Measurements from ENCODE around the gene SORBS1. TPM values are rescaled to one million over a fixed set of nuclear protein-coding genes. Genes with fewer than 3 reads are reported as not detected.
A peak's percentile ranks its signal among the peaks of the same experiment; 100 is the strongest.

SORBS1 gene
- total RNA-seq, 1 experiment from 2014 or later: 4.1 TPM

GRCh38 chr10:95503526-95503925 lies 57.6 kb downstream of the SORBS1 start:
- BruUV-seq (replicated peaks): no TSS peak
- Histone ChIP-seq H3K4me3 (ENCODE audit: low read length) (no peak overlapping the region), H3K4me2 (ENCODE audit: low read length) (no peak overlapping the region), H3K9ac (ENCODE audit: low read length) (no peak overlapping the region), H3K27ac (ENCODE audit: low read length) (no peak overlapping the region), H3K9me3 (ENCODE audit: low read length) (no peaks in the 10 kb centered on the region), H3K4me1 (ENCODE audit: insufficient read depth, low read length) (no peaks in the 10 kb centered on the region), H2AFZ (ENCODE audit: low read length) (no peak overlapping the region), H3K27me3 (ENCODE audit: low read length) (no peaks in the 10 kb centered on the region), H3K79me2 (ENCODE audit: low read length) (no peaks in the 10 kb centered on the region), H4K20me1 (ENCODE audit: low read length) (no peaks in the 10 kb centered on the region), H3F3A (ENCODE audit: low read length, unreplicated experiment) (no peaks in the 10 kb centered on the region), H3K36me3 (ENCODE audit: low read depth, low read length) (no peaks in the 10 kb centered on the region), H3K9me2 (replicated peaks; ENCODE audit: low read length) (no peaks in the 10 kb centered on the region)
- DNase-seq (no peak), ATAC-seq (no peak)
- intact Hi-C loops (cut with micrococcal nuclease): no loop called here
- POLR2A ChIA-PET (ENCODE audit: unreplicated experiment): interaction anchor here (0.6 kb wide), 2 partner anchors 37 to 94 kb away, joined by 3 to 9 read pairs; no protein-coding TSS in a partner anchor
- CTCF ChIA-PET: no interaction called here
- TF ChIP-seq EZH2 (IDR thresholded peaks at IDR 0.05; ENCODE audit: low read length, unreplicated experiment): no peak
- TF ChIP-seq EZH2phosphoT487 (IDR thresholded peaks at IDR 0.05; ENCODE audit: borderline replicate concordance, low read length): no peak
- no peak for TF ChIP-seq CTCF (conservative IDR thresholded peaks at IDR 0.05; ENCODE audit: low read depth, low read length)

GRCh38 chr10:95503001-95503400 lies 58.2 kb downstream of the SORBS1 start:
- Histone ChIP-seq H3K4me3 (ENCODE audit: low read length) (no peak overlapping the region), H3K9me3 (ENCODE audit: low read length) (no peaks in the 10 kb centered on the region), H3K27ac (ENCODE audit: low read length) (no peak overlapping the region), H3K27me3 (ENCODE audit: low read length) (no peaks in the 10 kb centered on the region), H4K20me1 (ENCODE audit: low read length) (no peaks in the 10 kb centered on the region), H3K36me3 (ENCODE audit: low read depth, low read length) (no peaks in the 10 kb centered on the region), H3K4me1 (ENCODE audit: insufficient read depth, low read length) (no peaks in the 10 kb centered on the region), H3F3A (ENCODE audit: low read length, unreplicated experiment) (no peaks in the 10 kb centered on the region), H3K9me2 (replicated peaks; ENCODE audit: low read length) (no peaks in the 10 kb centered on the region), H3K4me2 (ENCODE audit: low read length) (no peak overlapping the region), H3K9ac (ENCODE audit: low read length) (no peak overlapping the region), H3K79me2 (ENCODE audit: low read length) (no peaks in the 10 kb centered on the region), H2AFZ (ENCODE audit: low read length) (no peak overlapping the region)
- BruUV-seq (replicated peaks): no TSS peak
- DNase-seq: no peak
- POLR2A ChIA-PET (ENCODE audit: unreplicated experiment): no interaction called here
- ATAC-seq: no peak
- TF ChIP-seq EZH2 (IDR thresholded peaks at IDR 0.05; ENCODE audit: low read length, unreplicated experiment): no peak
- TF ChIP-seq EZH2phosphoT487 (IDR thresholded peaks at IDR 0.05; ENCODE audit: borderline replicate concordance, low read length): no peak
- TF ChIP-seq CTCF (conservative IDR thresholded peaks at IDR 0.05; ENCODE audit: low read depth, low read length): no peak
- intact Hi-C loops (cut with micrococcal nuclease): no loop called here
- CTCF ChIA-PET: no interaction called here

- H3K4me1 ChIP-seq (ENCODE audit: insufficient read depth, low read length): no peaks in the 10 kb centered on the region
- no peak overlapping the region for H3K27ac ChIP-seq (ENCODE audit: low read length)
- H4K20me1 ChIP-seq (ENCODE audit: low read length): no peaks in the 10 kb centered on the region
- H3K36me3 ChIP-seq (ENCODE audit: low read depth, low read length): no peaks in the 10 kb centered on the region
- no peak overlapping the region for H3K4me2 ChIP-seq (ENCODE audit: low read length)
- H3F3A ChIP-seq (ENCODE audit: low read length, unreplicated experiment): no peaks in the 10 kb centered on the region
- no peaks in the 10 kb centered on the region for H3K9me2 ChIP-seq (replicated peaks; ENCODE audit: low read length)
- no peaks in the 10 kb centered on the region for H3K9me3 ChIP-seq (ENCODE audit: low read length)
- TF ChIP-seq CTCF (conservative IDR thresholded peaks at IDR 0.05; ENCODE audit: low read depth, low read length) (no peak), EZH2 (IDR thresholded peaks at IDR 0.05; ENCODE audit: low read length, unreplicated experiment) (no peak), EZH2phosphoT487 (IDR thresholded peaks at IDR 0.05; ENCODE audit: borderline replicate concordance, low read length) (no peak)
- BruUV-seq (replicated peaks): no TSS peak
- ChIA-PET CTCF (no interaction called here), POLR2A (ENCODE audit: unreplicated experiment) (no interaction called here)
- no peak overlapping the region for H3K9ac ChIP-seq (ENCODE audit: low read length)
- H3K4me3 ChIP-seq (ENCODE audit: low read length): no peak overlapping the region
- ATAC-seq (0 out of 2 replicates have a peak, but pooled peaks have one; percentile 37), DNase-seq (no peak)
- H3K27me3 ChIP-seq (ENCODE audit: low read length): no peaks in the 10 kb centered on the region
- intact Hi-C loops (cut with micrococcal nuclease): no loop called here
- no peaks in the 10 kb centered on the region for H3K79me2 ChIP-seq (ENCODE audit: low read length)
- no peak overlapping the region for H2AFZ ChIP-seq (ENCODE audit: low read length)
These were observed 58.8 kb downstream of the SORBS1 start for GRCh38 chr10:95502377-95502776.
